Epithelial cell of esophagus (primary cell): Measurements from ENCODE around the gene SH3PXD2A.

Experiments used
- DNase-seq: peaks from one replicate; pipeline ENCODE4 v3.0.0; 2010; ENCODE audit warnings: low read depth
- H3K4me3 ChIP-seq: 2 replicates; pipeline ENCODE4 v1.5.1; 2011; ENCODE audit warnings: mild to moderate bottlenecking, low read length, control low read depth
- TF ChIP-seq, protein P1 (sequence below): IDR thresholded peaks from 2 replicates; pipeline ENCODE4 v1.5.1; 2011; ENCODE audit warnings: low read depth, mild to moderate bottlenecking, low read length, control low read depth, inconsistent platforms; ENCODE audit not compliant: insufficient read depth; ENCODE audit errors: missing control alignments

Gene SH3PXD2A

DNA sequence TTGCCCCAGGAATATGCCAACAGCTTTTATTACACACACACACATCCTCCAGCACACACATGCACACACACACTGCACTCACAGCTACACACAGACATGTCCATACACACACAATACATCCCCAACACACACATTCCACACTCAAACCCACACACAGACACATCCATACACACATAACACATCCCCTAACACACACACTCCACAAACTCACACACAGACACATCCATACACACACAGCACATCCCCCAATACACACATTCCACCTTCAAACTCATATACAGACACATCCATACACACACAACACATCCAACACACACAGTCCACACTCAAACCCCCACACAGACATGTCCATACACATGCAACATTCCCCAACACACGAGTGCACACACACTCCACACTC lies 19.1 kb downstream of the SH3PXD2A start:
- no peak overlapping the region for H3K4me3 ChIP-seq
- no peak for DNase-seq
- TF ChIP-seq, protein P1, sequence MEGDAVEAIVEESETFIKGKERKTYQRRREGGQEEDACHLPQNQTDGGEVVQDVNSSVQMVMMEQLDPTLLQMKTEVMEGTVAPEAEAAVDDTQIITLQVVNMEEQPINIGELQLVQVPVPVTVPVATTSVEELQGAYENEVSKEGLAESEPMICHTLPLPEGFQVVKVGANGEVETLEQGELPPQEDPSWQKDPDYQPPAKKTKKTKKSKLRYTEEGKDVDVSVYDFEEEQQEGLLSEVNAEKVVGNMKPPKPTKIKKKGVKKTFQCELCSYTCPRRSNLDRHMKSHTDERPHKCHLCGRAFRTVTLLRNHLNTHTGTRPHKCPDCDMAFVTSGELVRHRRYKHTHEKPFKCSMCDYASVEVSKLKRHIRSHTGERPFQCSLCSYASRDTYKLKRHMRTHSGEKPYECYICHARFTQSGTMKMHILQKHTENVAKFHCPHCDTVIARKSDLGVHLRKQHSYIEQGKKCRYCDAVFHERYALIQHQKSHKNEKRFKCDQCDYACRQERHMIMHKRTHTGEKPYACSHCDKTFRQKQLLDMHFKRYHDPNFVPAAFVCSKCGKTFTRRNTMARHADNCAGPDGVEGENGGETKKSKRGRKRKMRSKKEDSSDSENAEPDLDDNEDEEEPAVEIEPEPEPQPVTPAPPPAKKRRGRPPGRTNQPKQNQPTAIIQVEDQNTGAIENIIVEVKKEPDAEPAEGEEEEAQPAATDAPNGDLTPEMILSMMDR = no peak

DNA sequence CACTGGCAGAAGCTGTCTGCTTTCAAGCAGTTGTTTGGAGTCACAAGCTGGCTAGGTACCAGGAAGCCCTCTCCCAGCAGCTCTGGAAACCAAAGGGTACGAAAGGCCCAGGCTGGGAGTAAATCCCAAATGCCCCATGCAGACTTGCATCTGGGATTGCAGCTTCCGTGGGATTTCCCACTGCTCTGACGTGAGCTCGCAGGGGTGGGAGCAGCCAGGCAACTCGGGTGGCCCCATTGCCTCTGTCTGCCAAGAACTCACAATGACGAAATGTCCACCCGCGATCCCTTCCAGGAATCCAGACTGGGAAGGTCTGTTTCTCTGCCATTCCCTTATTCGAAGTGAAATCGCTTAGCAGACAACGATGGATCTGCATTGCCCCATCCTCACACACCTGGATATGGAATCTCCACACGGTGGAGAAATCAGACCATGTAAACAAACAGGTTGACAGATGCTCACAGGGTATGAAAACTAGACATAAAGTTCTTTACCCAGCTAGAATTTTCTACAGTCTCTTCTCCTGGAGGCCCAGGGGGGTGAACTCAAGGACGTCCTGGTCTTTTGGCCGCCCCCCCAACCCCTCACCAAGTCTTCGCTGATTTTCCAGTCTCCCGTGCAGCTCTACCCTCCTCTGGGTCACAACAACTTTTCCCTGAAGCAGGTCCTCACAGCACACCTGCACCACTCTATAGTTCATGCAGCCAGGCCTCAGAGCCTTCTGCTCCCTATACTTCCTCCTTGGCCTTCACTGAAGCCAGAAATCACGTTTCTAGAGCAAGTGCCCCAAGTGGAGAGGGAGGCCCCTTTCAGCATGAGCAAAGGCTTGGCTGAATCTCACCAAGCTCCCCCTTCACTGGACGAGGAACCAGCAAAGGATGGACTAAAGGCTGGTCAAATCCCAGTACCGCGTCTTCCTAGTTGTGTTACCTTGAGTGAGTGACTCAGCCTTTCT lies 20.0 kb downstream of the SH3PXD2A start:
- H3K4me3 ChIP-seq = no peak overlapping the region
- DNase-seq = no peak
- TF ChIP-seq, protein P1 = no peak

DNA sequence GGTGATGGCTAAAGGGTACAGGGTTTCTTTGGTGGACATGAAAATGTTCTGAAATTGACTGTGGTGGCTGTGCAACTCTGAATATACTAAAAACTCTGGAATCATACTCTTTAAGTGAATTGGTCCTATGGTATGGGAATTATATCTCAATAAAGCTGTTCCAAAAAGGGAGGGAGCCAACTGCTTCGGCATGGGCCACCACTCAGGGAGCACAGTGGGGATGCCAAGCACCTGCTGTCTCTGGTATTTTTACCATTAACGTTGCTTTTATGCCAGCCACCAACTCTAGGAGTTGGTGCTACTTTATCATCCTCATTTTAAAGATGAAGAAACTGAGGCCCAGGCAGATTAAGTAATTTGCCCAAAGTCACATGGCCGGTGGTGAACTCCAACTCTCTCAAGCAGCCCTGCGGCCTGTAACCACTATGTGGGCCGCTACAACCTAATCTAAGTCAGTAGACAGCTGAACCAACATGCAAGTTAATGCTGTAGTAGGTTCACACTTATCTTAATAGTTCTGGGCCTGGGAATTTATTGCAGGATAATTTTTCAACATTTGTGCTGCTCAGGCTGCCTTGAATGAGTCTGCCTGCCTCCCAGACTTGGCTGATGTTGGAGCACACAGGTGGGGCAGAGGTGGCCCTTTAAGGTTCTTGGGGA lies 20.8 kb downstream of the SH3PXD2A start:
- no peak for DNase-seq
- no peak overlapping the region for H3K4me3 ChIP-seq
- TF ChIP-seq, protein P1 = no peak

DNA sequence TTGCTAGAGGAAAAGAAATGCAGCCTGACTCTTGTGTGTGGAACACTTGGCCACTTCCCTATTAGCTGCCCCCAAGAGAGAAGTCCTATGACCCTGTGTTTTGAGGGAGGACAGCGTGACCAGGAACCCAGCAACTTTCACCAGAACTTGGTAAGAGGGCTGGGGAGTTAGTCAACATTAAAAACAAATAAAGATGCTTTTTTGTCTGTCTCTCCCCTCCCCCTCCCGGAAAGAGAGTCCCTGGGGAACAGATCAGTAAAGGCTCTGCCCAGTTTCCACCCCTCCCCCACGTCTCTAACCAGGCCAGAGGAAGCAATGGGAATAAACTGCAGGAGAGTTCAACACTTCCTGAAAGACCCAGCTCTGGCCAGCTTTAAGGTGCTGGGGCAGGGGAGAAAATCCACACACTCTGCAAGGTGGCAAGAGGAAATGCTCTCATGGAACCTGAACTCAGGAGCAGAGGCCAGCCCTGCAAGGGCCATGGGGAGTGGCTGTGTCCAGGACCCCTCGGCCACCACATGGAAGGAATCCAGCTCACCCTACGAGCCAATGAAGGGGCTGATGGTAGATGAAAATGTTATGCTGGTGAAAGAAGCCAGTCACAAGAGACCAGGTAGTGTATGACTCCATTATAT lies 21.5 kb downstream of the SH3PXD2A start:
- no peak overlapping the region for H3K4me3 ChIP-seq
- no peak for DNase-seq
- TF ChIP-seq, protein P1 = no peak

DNA sequence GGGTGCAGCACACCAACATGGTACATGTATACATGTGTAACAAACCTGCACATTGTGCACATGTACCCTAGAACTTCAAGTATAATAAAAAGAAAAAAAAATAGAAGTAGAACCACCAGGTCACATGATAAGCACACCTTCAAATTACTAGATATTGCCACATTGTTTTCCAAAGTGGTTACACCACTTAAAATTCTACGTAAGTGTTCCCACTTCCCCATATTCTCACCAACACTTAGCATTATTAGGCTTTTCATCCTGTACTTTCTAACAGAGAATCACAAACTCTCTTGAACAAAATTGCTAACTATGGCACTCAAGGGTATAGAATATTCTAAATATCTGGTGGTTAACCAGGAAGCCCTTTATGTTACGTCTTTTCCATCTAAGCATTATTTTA lies 22.6 kb downstream of the SH3PXD2A start:
- H3K4me3 ChIP-seq = no peak overlapping the region
- TF ChIP-seq, protein P1 = no peak
- no peak for DNase-seq

DNA sequence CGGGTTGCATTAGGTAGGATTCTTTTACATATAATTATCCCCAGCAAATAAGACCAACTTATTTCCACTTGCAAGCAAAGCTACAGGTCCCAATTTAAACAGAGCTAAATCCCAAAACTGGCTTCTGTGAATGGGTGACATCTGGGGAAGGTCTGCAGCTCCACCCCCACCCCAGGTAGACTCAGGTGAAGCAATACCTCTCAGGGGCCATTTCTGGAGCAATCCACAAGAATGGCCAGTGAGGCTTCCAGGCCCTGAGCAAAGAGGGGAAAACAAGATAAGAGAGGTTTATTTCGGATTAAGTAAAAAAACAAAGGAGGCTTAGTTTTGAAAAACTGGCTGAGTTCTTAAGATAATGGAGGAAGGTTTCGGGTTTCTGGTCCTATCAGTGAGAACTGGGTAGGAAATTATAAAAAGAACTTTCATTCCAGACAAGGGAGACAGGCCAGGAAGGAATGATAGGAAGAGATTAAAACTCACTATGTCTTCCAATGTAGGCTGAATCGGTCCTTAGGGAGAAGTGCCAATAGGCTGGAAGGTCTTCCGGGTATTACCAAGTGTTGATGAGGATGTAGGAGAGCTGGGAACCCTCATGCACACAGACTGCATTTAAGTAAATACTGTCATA lies 25.4 kb downstream of the SH3PXD2A start:
- no peak overlapping the region for H3K4me3 ChIP-seq
- TF ChIP-seq, protein P1 = no peak
- no peak for DNase-seq
